Stomach (tissue), 9 donors: ENCODE data around the gene SIPA1. TPM values are rescaled to one million over a fixed set of nuclear protein-coding genes. Genes with fewer than 3 reads are reported as not detected.

ENCODE experiments used
- DNase-seq, 2 donors: peaks; one replicate each; pipeline versions ENCODE4 v3.0.0 to v3.0.0-alpha.2; 2013 to 2019
- H3K27ac ChIP-seq, 5 donors: fragments of 200-600 bp in 4 of 5; sonication (generic) in 4 of 5; one replicate each; pipeline ENCODE4 v1.5.1; 2013 to 2019; ENCODE audit warnings: mild to moderate bottlenecking in 1 of 5, moderate library complexity in 1 of 5
- H3K27me3 ChIP-seq, 3 donors: fragments of 200-600 bp; sonication (generic); one replicate each; pipeline ENCODE4 v1.5.1; 2017 to 2019; ENCODE audit warnings: mixed run types in 1 of 3
- H3K36me3 ChIP-seq, 4 donors: fragments of 200-600 bp; sonication (generic); 1 replicate in 3 of 4; 2 replicates in 1 of 4; pipeline ENCODE4 v1.5.1; 2016 to 2019
- H3K4me1 ChIP-seq, 4 donors: fragments of 200-600 bp; sonication (generic); one replicate each; pipeline ENCODE4 v1.5.1; 2016 to 2019
- H3K4me3 ChIP-seq, 4 donors: fragments of 200-600 bp; sonication (generic) in 3 of 4; one replicate each; pipeline ENCODE4 v1.5.1; 2016 to 2019; ENCODE audit warnings: mild to moderate bottlenecking in 1 of 4
- H3K9me3 ChIP-seq, 4 donors: fragments of 200-600 bp; sonication (generic); one replicate each; pipeline ENCODE4 v1.5.1; 2016 to 2019
- EP300 ChIP-seq: sonication (generic); formaldehyde crosslinking; IDR thresholded peaks from one replicate; pipeline ENCODE4 v1.6.1; 2017; ENCODE audit warnings: antibody characterized with exemption
- POLR2A ChIP-seq, 4 donors: fragments of 450-650 bp; IDR thresholded peaks; one replicate each; pipeline ENCODE4 v1.6.1; 2016; ENCODE audit warnings: antibody characterized with exemption in 4 of 4, control low read depth in 2 of 4, mild to moderate bottlenecking in 1 of 4, moderate library complexity in 1 of 4
- POLR2AphosphoS5 ChIP-seq, 3 donors: sonication (generic); formaldehyde crosslinking; IDR thresholded peaks; one replicate each; pipeline ENCODE4 v1.6.1; 2016; ENCODE audit warnings: antibody characterized with exemption in 3 of 3
- WGBS, 5 donors: extraction: QIAGEN DNeasy Blood & Tissue Kit in 3 of 5; methylation state at CpG; one replicate each; pipeline versions ENCODE4 v1.1.5 to v1.1.7; 2013 to 2018; 5-methylcytosine and 5-hydroxymethylcytosine counted together
- intact Hi-C: fragments of 100-400 bp; cut with DNase I; formaldehyde crosslinking; loops from one replicate; pipeline ENCODE4 v1.15.1; 2023; ENCODE audit warnings: low total_unique reads
- polyA plus RNA-seq, 3 donors: library from polyadenylated mRNA; stranded (reverse); fragments of 200-250 nt; gene quantifications; one replicate each; pipeline ENCODE4 v1.2.3, GENCODE V29; 2013
- total RNA-seq, 5 donors: library from RNA; depleted of rRNA; stranded (reverse); fragments of >200 nt; gene quantifications; one replicate each; pipeline versions ENCODE4 v1.1.0 to v1.2.3, GENCODE V29; 2014 to 2016
- TF ChIP-seq, protein P1 (sequence below), 7 experiments: fragments of 450-650 bp in 4 of 7; fragments of 200-600 bp in 3 of 7; sonication (generic) in 3 of 7; IDR thresholded peaks; one replicate each; pipeline ENCODE4 v1.5.1; 2016 to 2019; ENCODE audit warnings: antibody characterized with exemption in 7 of 7, control low read depth in 2 of 7, mild to moderate bottlenecking in 1 of 7
- donor health status: healthy with polysubstance abuse.
- donor health status: Bipolar disorder and iron deficiency.
- donor health status: healthy.

The SIPA1 gene
- total and polyA plus RNA-seq, 8 donors, result 13.2 to 80.4 (median 42.4) TPM

DNA sequence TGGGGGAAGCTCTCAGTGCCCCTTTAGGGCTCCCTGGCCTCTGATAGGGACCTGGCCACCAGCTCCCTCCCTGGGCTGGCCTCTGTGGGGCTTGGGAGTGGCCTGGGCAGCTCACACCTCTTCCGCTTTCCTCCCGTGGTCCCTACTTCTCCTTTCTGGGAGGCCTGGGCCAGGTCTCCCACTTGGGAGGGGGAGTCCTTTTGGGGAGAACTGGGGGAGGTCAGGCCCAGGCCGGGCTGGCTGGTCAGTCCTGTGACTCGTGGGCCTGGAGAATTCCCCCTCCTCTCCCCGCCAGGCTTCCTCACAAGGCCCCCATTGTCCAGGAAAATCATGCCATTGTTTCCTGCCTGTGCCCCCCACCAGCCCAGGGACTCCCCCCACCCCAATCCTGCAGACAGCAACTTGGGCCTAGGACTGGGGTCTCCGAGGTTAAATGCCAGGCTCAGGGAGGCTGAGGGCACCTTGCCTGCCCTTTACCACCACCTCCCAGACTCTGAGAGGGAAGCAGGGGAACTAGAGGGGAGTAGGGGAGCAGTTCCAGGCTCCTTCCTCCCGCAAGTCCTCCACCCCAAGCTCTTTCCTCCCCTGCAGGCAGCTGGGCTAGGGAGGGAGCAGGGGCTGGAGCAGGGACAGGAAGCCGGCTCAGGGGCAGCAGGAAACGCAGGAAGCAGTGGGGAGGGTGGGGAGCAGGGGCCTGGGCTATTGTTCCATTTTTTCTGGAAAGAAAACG, 26.7 kb upstream of the SIPA1 start:
- Histone ChIP-seq H3K27ac (peak overlapping the region; percentile 5 to 99 (median 95)), H3K27me3 (no peaks in the 10 kb centered on the region), H3K9me3 (no peaks in the 10 kb centered on the region), H3K4me3 (peak overlapping the region; percentile 65 to 98 (median 79)), H3K4me1 (peaks cover 55 to 76% (median 70%) of the 10 kb centered on the region in 4 donors), H3K36me3 (peaks cover 6 to 60% (median 50%) of the 10 kb centered on the region in 4 donors)
- intact Hi-C loops, result no loop called here
- TF ChIP-seq POLR2AphosphoS5 (IDR thresholded peaks at IDR 0.05), result peak in 1 of 3 donors; percentile 5
- TF ChIP-seq POLR2A (IDR thresholded peaks at IDR 0.05), result no peak
- no peak for TF ChIP-seq EP300
- WGBS, 5 donors, result 43 to 60% (median 50%) methylated on average over 7 to 10 of the region's 10 CpGs
- DNase-seq, result peak in 1 of 2 donors; percentile 73

DNA sequence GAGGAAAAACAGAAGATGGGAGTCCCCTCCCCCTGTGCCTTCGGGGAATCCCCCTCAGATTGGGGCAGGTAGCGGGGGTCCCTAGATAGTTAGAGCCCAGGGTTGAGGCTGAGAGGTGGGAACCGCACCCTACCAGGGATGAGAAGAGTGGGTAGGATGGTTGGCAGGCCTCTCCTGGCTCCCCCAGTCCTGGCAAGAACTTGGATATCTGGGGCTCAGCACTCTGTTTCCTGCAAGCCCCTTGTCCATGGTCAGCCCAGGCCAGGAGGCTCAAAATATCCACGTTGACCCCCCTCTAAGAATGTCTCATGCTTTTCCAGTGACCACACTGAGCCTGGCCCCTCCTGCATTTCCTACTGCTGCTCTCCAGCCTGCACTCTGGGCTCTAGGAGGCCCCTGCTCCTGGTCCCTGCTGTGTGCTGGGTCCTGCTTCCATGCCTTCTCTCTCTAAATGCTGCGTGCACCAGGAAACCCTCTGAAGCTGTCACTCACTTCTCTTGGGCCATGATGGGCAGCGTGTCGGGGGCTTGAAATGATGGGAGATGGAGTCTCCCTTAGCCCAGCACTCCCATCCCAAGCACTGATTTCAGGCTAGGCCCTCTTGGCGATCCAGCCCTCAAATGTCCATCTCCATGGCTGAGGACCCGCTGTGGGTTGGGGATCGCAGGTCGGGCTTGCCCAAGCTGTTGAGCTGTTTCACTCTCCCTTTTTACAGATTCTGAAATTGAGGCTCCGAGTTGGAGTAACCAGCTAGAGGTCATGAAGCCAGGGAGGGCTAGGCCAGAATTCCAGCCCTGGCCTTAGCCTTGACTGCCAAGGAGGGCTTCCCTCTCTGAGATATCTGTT, 25.9 kb upstream of the SIPA1 start:
- peaks cover 5 to 56% (median 48%) of the 10 kb centered on the region in 4 donors for H3K36me3 ChIP-seq
- no peaks in the 10 kb centered on the region for H3K9me3 ChIP-seq
- peak in 1 of 2 donors; percentile 47 for DNase-seq
- 59 to 71% (median 68%) methylated on average over 11 to 12 of the region's 12 CpGs for WGBS, 5 donors
- TF ChIP-seq, protein P1, sequence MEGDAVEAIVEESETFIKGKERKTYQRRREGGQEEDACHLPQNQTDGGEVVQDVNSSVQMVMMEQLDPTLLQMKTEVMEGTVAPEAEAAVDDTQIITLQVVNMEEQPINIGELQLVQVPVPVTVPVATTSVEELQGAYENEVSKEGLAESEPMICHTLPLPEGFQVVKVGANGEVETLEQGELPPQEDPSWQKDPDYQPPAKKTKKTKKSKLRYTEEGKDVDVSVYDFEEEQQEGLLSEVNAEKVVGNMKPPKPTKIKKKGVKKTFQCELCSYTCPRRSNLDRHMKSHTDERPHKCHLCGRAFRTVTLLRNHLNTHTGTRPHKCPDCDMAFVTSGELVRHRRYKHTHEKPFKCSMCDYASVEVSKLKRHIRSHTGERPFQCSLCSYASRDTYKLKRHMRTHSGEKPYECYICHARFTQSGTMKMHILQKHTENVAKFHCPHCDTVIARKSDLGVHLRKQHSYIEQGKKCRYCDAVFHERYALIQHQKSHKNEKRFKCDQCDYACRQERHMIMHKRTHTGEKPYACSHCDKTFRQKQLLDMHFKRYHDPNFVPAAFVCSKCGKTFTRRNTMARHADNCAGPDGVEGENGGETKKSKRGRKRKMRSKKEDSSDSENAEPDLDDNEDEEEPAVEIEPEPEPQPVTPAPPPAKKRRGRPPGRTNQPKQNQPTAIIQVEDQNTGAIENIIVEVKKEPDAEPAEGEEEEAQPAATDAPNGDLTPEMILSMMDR (IDR thresholded peaks at IDR 0.05), result no peak
- TF ChIP-seq EP300 (no peak), POLR2A (IDR thresholded peaks at IDR 0.05) (no peak), POLR2AphosphoS5 (IDR thresholded peaks at IDR 0.05) (no peak)
- H3K27ac ChIP-seq, result peak overlapping the region; percentile 33 to 99 (median 95)
- peak overlapping the region; percentile 65 to 98 (median 79) for H3K4me3 ChIP-seq
- no peaks in the 10 kb centered on the region for H3K27me3 ChIP-seq
- intact Hi-C loops, result no loop called here
- H3K4me1 ChIP-seq, result peaks cover 57 to 77% (median 71%) of the 10 kb centered on the region in 4 donors

DNA sequence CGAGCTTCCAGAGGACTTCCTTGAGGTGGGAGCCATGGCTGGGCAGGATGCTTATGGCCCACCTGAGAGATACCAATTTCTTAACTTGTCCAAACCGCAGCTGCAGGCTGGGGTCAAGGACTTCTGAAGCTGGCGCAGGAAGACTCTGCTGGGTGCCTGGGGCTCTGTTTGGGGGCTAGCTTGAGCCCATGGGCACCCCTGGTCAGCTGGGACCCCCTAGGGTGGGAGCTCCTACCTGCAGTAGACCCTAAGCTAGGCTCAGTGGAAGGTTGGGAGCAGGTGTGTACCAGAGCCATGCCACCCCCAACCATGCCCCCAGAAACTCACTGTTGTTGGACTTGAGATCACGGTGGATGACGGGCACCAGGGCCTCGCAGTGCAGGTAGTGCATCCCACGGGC, 25.2 kb upstream of the SIPA1 start:
- no peaks in the 10 kb centered on the region for H3K9me3 ChIP-seq
- DNase-seq, result no peak
- H3K36me3 ChIP-seq, result peaks cover 7 to 60% (median 48%) of the 10 kb centered on the region in 4 donors
- peaks cover 58 to 77% (median 71%) of the 10 kb centered on the region in 4 donors for H3K4me1 ChIP-seq
- H3K4me3 ChIP-seq, result peak overlapping the region; percentile 65 to 98 (median 79)
- TF ChIP-seq, protein P1 (IDR thresholded peaks at IDR 0.05), result no peak
- TF ChIP-seq EP300 (no peak), POLR2AphosphoS5 (IDR thresholded peaks at IDR 0.05) (no peak), POLR2A (IDR thresholded peaks at IDR 0.05) (no peak)
- WGBS, 5 donors, result 48 to 57% (median 55%) methylated on average over 5 to 7 of the region's 7 CpGs
- intact Hi-C loops, result no loop called here
- no peaks in the 10 kb centered on the region for H3K27me3 ChIP-seq
- peak overlapping the region in 4 of 5 donors; percentile 93 to 99 (median 96) for H3K27ac ChIP-seq

DNA sequence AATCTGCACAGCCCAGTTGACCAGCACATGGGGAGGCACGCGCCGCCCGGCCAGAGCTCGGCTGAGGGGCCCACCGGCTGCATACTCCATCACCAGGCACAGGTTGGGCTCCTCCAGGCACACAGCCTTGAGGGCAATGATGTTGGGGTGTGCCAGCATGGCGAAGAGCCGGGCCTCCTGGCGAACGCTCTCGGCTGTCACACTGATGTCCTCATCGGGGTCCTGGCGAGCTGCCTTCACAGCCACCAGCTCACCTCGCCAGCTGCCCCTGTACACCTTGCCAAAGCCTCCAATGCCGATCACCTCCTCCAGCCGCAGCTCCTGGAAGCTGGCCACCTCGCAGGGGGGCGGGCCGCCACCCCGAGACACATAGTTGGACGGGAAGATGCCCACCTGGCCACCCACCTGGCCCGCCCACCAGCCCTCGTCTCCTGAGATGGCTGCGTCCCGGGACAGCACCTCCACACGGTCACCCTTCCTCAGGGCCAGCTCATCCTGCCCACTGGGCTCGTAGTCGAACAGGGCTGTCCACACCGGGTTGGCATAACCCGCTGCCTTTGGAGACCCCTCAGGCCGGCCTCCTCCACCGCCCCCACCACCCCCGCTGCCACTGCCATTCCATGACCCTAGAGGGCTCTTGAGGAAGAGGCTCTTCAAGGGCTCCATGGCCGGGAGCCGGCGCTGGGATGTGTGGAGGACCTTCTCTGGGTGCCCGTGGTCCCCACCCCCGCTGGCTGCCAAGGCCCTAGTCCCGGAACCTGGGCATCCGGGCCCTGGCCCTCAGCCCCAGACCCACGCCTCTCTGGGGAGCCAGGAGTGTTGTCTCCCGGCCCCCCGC, 24.6 kb upstream of the SIPA1 start:
- no peak for TF ChIP-seq POLR2AphosphoS5 (IDR thresholded peaks at IDR 0.05)
- TF ChIP-seq, protein P1 (IDR thresholded peaks at IDR 0.05), result no peak
- no peak for TF ChIP-seq POLR2A (IDR thresholded peaks at IDR 0.05)
- TF ChIP-seq EP300, result no peak
- Histone ChIP-seq H3K36me3 (peaks cover 13 to 60% (median 49%) of the 10 kb centered on the region in 4 donors), H3K4me3 (peak overlapping the region; percentile 65 to 98 (median 79)), H3K4me1 (peaks cover 56 to 75% (median 68%) of the 10 kb centered on the region in 4 donors), H3K27me3 (no peaks in the 10 kb centered on the region), H3K27ac (peak overlapping the region; percentile 93 to 99 (median 95)), H3K9me3 (no peaks in the 10 kb centered on the region)
- intact Hi-C loops, result no loop called here
- 10 to 24% (median 14%) methylated on average over 21 to 43 of the region's 43 CpGs for WGBS, 5 donors
- peak; percentile 42 to 50 for DNase-seq
